GM12891 (cell line): ENCODE measurements around the gene DMKN.

Experiments used
- DNase-seq: peaks from one replicate; pipeline ENCODE4 v3.0.0; 2011; ENCODE audit warnings: low spot score; ENCODE audit not compliant: insufficient read length
- FAIRE-seq: peaks from 2 replicates; lab custom pipeline; 2011; peaks lifted over from hg19 to GRCh38; lab: Jason Lieb, UNC
- PAX5 ChIP-seq: IDR thresholded peaks from 2 replicates; pipeline ENCODE4 v1.6.1; 2011; ENCODE audit warnings: low read length, moderate library complexity, mild to moderate bottlenecking; ENCODE audit not compliant: insufficient read depth, severe bottlenecking
- POLR2A ChIP-seq: IDR thresholded peaks from 2 replicates; pipeline ENCODE4 v1.6.1; 2011; ENCODE audit warnings: low read depth, low read length, control low read depth
- POLR2AphosphoS5 ChIP-seq: IDR thresholded peaks from 2 replicates; pipeline ENCODE4 v1.6.1; 2011; ENCODE audit warnings: low read depth, low read length, control low read depth
- POU2F2 ChIP-seq: IDR thresholded peaks from 2 replicates; pipeline ENCODE4 v1.6.1; 2011; ENCODE audit warnings: low read depth, mild to moderate bottlenecking, control low read depth, low read length, moderate library complexity
- SPI1 ChIP-seq: IDR thresholded peaks from 2 replicates; pipeline ENCODE4 v1.6.1; 2011; ENCODE audit warnings: low read depth, low read length, control low read depth
- TAF1 ChIP-seq: IDR thresholded peaks from 2 replicates; pipeline ENCODE4 v1.6.1; 2011; ENCODE audit warnings: low read depth, low read length, control low read depth

The DMKN gene

DNA sequence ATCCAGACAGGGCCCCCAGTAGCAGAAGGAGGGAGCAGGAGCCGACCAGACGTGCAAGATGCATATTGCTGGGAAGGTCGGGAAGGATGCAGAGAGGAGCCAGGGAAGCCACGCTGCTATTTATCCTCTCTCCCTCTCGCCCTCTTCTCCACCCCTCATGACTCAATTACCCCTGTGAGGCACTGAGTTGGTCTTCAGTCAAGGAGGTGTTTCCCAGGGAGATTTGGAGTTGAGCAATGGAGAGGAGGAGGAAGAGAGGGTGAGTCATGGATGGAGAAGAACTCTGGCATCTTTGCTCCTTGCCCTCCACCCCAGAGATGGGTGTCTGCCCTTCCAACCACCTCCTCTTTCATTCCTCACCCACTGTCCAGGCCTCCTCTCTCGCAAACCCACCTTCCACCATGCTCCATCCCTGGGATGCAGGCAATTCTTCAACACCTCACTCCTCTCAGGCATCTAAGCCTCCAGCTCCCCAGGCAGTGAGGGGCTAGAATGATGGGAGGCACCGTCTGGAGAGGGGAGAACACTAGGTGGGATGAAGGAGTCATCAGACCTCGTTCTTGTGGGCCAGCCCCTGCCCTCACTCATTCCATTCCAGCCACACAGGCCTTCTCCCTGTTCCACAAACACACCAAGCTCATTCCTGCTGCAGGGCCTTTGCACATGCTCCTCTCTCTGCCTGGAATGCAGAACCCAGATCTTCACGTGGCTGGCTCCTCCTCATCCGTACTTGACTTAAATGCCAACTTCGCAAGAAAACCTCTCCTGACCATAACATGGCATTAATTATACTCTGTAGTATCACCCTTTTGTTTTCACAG is 15.0 kb upstream of the DMKN start, which contains the start of gene SBSN:
Gene SBSN, minus strand, starts transcription at position 94 of the 821 bp plus-strand sequence. Its CDS starts 30 bp downstream, at position 64.
- no peak for FAIRE-seq
- DNase-seq = no peak
- TF ChIP-seq SPI1 (no peak), PAX5 (no peak), TAF1 (no peak), POLR2AphosphoS5 (no peak), POLR2A (no peak)

DNA sequence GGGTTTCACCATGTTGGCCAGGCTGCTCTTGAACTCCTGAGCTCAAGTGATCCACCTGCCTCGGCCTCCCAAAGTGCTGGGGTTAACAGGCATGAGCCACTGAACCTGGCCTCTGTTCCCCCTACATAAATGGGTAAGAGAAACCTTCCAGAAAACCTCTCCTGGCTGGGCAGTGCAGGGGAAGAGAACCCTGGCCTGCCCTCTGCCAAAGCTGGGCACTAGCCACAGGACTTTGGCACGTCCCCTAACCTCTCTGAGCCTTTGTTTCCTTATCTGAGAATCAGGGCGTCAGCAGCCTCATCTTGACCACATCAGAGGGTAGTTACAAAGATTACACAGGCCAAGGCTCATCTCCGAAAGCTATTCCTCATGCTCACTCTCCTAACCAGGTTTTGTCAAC is 12.4 kb upstream of the DMKN start:
- DNase-seq (no peak), FAIRE-seq (no peak)
- TF ChIP-seq SPI1 = no peak
- no peak for TF ChIP-seq POLR2AphosphoS5
- no peak for TF ChIP-seq POLR2A
- no peak for TF ChIP-seq POU2F2
- no peak for TF ChIP-seq PAX5
- TF ChIP-seq TAF1 = no peak

DNA sequence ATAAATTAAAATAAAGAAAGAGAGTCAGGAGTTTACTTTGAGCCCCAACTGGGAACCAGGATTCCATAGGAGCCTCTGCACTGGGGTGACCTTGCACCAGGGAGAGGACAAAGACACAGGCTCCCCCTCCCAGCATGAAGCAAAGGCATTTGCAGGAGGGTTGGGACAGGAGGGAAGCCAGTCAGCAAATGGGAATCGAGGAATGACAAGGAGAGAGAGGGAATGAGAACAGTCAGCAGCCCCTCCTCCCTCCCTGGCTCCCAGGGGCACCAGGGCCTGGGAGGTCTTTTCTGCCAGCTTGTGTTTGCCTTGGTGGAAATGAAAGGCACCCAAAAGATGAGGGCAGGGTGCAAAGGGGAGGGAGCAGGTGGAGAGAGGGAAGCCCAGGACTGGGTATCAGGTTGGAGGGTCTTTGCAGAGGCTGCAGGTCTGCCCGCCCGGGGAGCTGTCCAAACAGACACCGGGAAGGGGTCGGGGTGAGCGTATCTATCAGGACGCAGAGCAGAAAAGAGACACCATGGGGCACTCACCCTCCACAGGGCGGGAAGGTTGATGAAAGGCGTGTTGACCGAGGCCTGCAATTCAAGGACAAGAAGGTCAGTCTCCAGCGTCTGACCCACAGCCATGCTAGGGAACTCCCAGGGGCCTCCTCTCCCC is 10.9 kb upstream of the DMKN start:
- FAIRE-seq (no peak), DNase-seq (no peak)
- no peak for TF ChIP-seq PAX5
- TF ChIP-seq TAF1 = no peak
- no peak for TF ChIP-seq POLR2A
- no peak for TF ChIP-seq POLR2AphosphoS5
- TF ChIP-seq POU2F2 = no peak
- no peak for TF ChIP-seq SPI1

DNA sequence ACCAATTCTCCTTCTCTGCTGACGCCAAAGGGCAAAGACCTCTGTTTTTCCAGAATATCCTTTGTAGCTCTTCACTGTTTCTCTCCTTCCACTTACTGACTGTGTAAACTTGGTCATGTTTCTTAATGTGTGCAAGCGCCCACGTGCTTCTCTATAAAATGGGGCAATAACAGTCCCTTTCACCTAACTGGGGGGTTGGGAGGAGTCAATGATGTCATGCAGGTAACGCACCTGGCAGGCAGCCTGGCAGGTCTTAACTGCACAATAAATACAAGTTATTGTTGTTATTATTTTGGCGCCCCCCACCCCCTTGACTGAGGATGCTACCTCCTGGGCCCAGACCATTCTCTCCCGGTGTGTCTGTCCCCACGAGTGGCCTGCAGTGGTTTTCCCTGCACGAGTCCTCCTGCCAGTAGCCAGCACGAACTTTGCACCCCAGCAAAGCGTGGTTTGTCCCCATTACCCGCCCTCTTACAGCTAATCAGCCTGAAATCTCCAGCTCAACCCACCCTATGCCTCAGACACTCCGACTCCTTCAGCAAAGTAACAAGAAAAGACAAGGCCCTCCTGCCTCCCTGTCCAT is 9.4 kb upstream of the DMKN start:
- DNase-seq = no peak
- FAIRE-seq = no peak
- TF ChIP-seq POU2F2 (no peak), POLR2AphosphoS5 (no peak), SPI1 (no peak), POLR2A (no peak), PAX5 (no peak), TAF1 (no peak)

DNA sequence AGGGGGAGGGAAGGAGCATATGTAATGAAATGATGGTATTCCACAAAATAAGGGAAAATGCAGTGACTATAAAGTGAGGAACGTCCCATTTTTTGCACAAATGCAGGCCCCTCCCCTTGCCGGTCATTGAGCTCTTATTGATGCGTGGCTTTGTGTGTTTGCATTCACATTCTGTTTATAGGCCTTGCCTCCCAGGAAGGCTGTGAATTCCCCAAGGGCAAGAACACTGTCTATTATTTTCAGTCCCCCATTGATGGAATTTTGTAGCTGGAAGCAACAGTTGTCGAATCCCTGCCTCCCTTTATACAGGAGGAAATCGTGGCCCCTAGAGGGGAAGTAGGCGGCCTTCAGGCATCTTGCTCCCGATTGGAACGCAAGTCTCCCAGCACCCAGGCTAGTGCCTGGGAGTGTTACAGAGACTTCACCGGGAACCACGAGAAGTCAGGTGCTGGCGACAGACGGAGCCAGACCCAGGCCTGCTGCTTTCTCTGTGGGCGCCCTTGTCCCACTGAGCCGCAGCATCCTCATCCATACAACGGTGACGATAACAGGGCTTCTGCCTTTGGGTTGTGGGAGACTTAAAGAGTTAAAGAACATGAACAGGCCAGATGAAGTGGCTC is 7.8 kb upstream of the DMKN start:
- FAIRE-seq = no peak
- no peak for TF ChIP-seq POLR2AphosphoS5
- TF ChIP-seq PAX5 = no peak
- no peak for TF ChIP-seq POU2F2
- no peak for TF ChIP-seq SPI1
- no peak for DNase-seq

DNA sequence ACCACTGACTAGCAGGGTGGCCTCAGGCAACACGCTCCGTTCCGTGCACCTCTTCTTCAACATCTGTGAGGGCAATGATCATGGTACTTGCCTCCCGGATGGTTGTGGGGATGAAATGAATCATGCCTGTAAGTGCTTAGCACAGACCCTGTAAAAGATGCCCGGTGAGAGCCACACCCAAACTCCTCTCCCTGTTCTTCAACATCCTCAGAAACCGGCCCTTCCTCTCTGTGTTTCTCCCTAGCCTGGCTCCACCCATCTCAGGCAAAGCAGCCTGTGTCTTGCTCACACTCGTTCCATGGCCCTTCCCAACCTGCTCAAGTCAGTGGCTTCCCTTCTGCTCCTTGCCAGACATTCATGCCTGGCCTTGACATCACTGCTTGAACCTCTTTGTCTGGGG is 5.8 kb upstream of the DMKN start:
- no peak for DNase-seq
- TF ChIP-seq POU2F2 = no peak
- TF ChIP-seq SPI1 = no peak
- TF ChIP-seq POLR2AphosphoS5 = no peak
- TF ChIP-seq PAX5 = no peak
- no peak for TF ChIP-seq POLR2A
- no peak for TF ChIP-seq TAF1

DNA sequence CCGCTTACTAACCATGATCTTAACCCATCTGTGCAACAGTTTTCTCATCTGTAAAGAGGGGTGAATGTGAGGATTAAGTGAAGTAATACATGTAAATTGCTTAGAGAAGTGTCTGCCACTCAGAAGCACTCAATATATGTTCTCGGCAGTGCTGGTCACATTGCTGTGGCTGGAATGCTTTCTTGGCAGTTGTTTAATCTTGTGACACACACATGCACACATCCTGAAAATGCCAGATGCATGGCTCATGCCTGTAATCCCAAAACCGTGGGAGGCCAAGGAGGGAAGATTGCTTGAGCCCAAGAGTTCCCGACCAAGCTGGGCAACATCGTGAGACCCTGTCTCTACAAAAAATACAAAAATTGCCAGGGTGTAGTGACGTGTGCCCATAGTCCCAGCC is 4.9 kb upstream of the DMKN start:
- FAIRE-seq (no peak), DNase-seq (no peak)
- TF ChIP-seq PAX5 (no peak), POLR2AphosphoS5 (no peak), TAF1 (no peak), POU2F2 (no peak), POLR2A (no peak), SPI1 (no peak)

More for the DNA sequence above, 5.8 kb upstream of the DMKN start:
- FAIRE-seq = no peak

DNA sequence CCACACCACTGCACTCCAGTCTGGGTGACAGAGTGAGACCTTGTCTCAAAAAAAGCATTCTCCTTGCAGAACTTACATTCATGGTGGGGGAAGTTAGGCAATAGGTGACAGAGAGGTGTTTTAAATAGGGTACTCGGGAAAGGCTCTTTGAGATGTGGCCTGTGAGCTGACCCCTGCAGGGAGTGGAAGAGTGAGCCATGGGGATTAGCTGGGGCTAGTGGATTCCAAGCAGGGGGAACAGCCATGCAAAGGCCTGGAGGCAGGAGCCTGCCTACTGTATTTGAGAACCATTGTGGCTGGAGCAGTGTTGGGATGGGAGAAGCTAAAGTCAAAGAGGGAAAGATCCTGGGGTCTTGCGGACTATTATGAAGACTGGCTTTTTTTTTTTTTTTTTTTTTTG is 3.9 kb upstream of the DMKN start:
- TF ChIP-seq SPI1 (no peak), POLR2AphosphoS5 (no peak), TAF1 (no peak), POU2F2 (no peak), PAX5 (no peak), POLR2A (no peak)
- no peak for FAIRE-seq
- DNase-seq = no peak
